H1 (cell line): Measurements from ENCODE around the gene PGD. TPM values are rescaled to one million over a fixed set of nuclear protein-coding genes. Genes with fewer than 3 reads are reported as not detected.

Experiments used
- CTCF ChIA-PET: fragments of 300-600 bp; sonication (Branson Sonifier 250); formaldehyde crosslinking; loops from one replicate; lab custom pipeline; 2021; ENCODE audit not compliant: partially characterized antibody; lab: Charles Lee
- POLR2A ChIA-PET: fragments of 300-600 bp; sonication (Branson Sonifier 250); formaldehyde crosslinking; loops from one replicate; lab custom pipeline; 2021; ENCODE audit warnings: inconsistent platforms; ENCODE audit not compliant: partially characterized antibody; lab: Charles Lee
- DNase-seq, 2 experiments: peaks; one replicate each; pipeline versions ENCODE4 v3.0.0 to v3.0.0-alpha.2; 2010 to 2022; ENCODE audit warnings: low spot score in 2 of 2, low read depth in 1 of 2, mixed read lengths in 1 of 2
- FAIRE-seq: peaks from 2 replicates; lab custom pipeline; 2011; peaks lifted over from hg19 to GRCh38; lab: Jason Lieb, UNC
- H2AFZ ChIP-seq: 2 replicates; pipeline ENCODE4 v1.8.1; 2012; ENCODE audit warnings: low read length, inconsistent platforms
- H2AK5ac ChIP-seq: 2 replicates; pipeline ENCODE4 v1.6.1; 2013; ENCODE audit warnings: low read depth, low read length
- H2BK120ac ChIP-seq: replicated peaks from 2 replicates; pipeline ENCODE3; 2013; ENCODE audit warnings: low read depth, low read length, inconsistent platforms
- H2BK12ac ChIP-seq: 2 replicates; pipeline ENCODE4 v1.6.1; 2013; ENCODE audit warnings: low read depth, low read length
- H2BK15ac ChIP-seq: 2 replicates; pipeline ENCODE4 v1.6.1; 2013; ENCODE audit warnings: low read length
- H2BK20ac ChIP-seq: 2 replicates; pipeline ENCODE4 v1.6.1; 2013; ENCODE audit warnings: low read length
- H2BK5ac ChIP-seq: 2 replicates; pipeline ENCODE4 v1.6.1; 2013; ENCODE audit warnings: low read depth, low read length
- H3K14ac ChIP-seq: 2 replicates; pipeline ENCODE4 v1.6.1; 2013; ENCODE audit warnings: inconsistent platforms; ENCODE audit not compliant: insufficient read length
- H3K18ac ChIP-seq: 2 replicates; pipeline ENCODE4 v1.6.1; 2013; ENCODE audit warnings: low read length; ENCODE audit errors: extremely low read depth
- H3K23ac ChIP-seq: 2 replicates; pipeline ENCODE4 v1.6.1; 2013; ENCODE audit warnings: inconsistent platforms; ENCODE audit not compliant: insufficient read length
- H3K23me2 ChIP-seq: 2 replicates; pipeline ENCODE4 v1.6.1; 2013; ENCODE audit warnings: low read depth, low read length
- H3K27ac ChIP-seq: 2 replicates; pipeline ENCODE4 v1.6.1; 2011; ENCODE audit warnings: low read depth, low read length, inconsistent platforms
- H3K27me3 ChIP-seq, 4 experiments: replicated peaks in 1 of 4; 1 replicate in 1 of 4; 2 replicates in 3 of 4; pipeline versions ENCODE4 v1.6.1 to v1.8.1; 2011 to 2013; ENCODE audit warnings: low read length in 3 of 4, mild to moderate bottlenecking in 3 of 4, inconsistent platforms in 2 of 4, mixed read lengths in 2 of 4, moderate library complexity in 1 of 4; ENCODE audit not compliant: control insufficient read depth in 3 of 4, insufficient read depth in 3 of 4; ENCODE audit errors: extremely low read depth in 1 of 4
- H3K36me3 ChIP-seq, 4 experiments: 2 replicates each; pipeline versions ENCODE4 v1.6.1 to v1.8.1; 2011 to 2013; ENCODE audit warnings: mild to moderate bottlenecking in 4 of 4, low read length in 3 of 4, moderate library complexity in 2 of 4, control low read depth in 1 of 4, inconsistent platforms in 1 of 4; ENCODE audit not compliant: insufficient read depth in 4 of 4, control insufficient read depth in 2 of 4
- H3K4ac ChIP-seq: replicated peaks from 2 replicates; pipeline ENCODE3; 2013; ENCODE audit warnings: low read length, low read depth, mixed read lengths, inconsistent platforms; ENCODE audit not compliant: insufficient read length
- H3K4me1 ChIP-seq, 4 experiments: replicated peaks in 1 of 4; 1 replicate in 1 of 4; 2 replicates in 3 of 4; pipeline versions ENCODE4 v1.6.1 to v1.8.1; 2011 to 2013; ENCODE audit warnings: low read length in 3 of 4, inconsistent platforms in 2 of 4, mixed read lengths in 1 of 4; ENCODE audit not compliant: insufficient read depth in 4 of 4, control insufficient read depth in 3 of 4
- H3K4me2 ChIP-seq, 2 experiments: 2 replicates each; pipeline versions ENCODE4 v1.6.1 to v1.8.1; 2011 to 2013; ENCODE audit warnings: low read depth in 2 of 2, low read length in 2 of 2, control low read depth in 1 of 2, inconsistent platforms in 1 of 2, mild to moderate bottlenecking in 1 of 2; ENCODE audit not compliant: insufficient read depth in 1 of 2
- H3K4me3 ChIP-seq, 4 experiments: fragments of 200-600, 300-600 bp in 1 of 4; sonication (generic), shearing (Covaris generic), sonication (Bioruptor Twin) in 1 of 4; 2 replicates each; pipeline versions ENCODE4 v1.5.1 to v1.8.1; 2011 to 2016; ENCODE audit warnings: low read length in 4 of 4, low read depth in 3 of 4, control low read depth in 2 of 4, inconsistent platforms in 2 of 4, mild to moderate bottlenecking in 2 of 4, mixed read lengths in 1 of 4, moderate library complexity in 1 of 4; ENCODE audit not compliant: insufficient read depth in 2 of 4; ENCODE audit errors: extremely low read depth in 1 of 4
- H3K56ac ChIP-seq: replicated peaks from 2 replicates; pipeline ENCODE3; 2013; ENCODE audit warnings: low read depth, mild to moderate bottlenecking, mixed read lengths, low read length, inconsistent platforms; ENCODE audit not compliant: insufficient read length
- H3K79me1 ChIP-seq: 2 replicates; pipeline ENCODE4 v1.6.1; 2013; ENCODE audit warnings: low read depth, low read length, control low read depth
- H3K79me2 ChIP-seq, 2 experiments: 2 replicates each; pipeline versions ENCODE4 v1.6.1 to v1.8.1; 2012 to 2013; ENCODE audit warnings: low read length in 2 of 2, mild to moderate bottlenecking in 2 of 2, inconsistent platforms in 1 of 2; ENCODE audit not compliant: insufficient read depth in 2 of 2, control insufficient read depth in 1 of 2
- H3K9ac ChIP-seq, 4 experiments: replicated peaks in 1 of 4; 1 replicate in 1 of 4; 2 replicates in 3 of 4; pipeline versions ENCODE4 v1.6.1 to v1.8.1; 2011 to 2013; ENCODE audit warnings: low read depth in 3 of 4, low read length in 3 of 4, control low read depth in 2 of 4, mild to moderate bottlenecking in 2 of 4, moderate library complexity in 2 of 4, inconsistent platforms in 1 of 4; ENCODE audit errors: extremely low read depth in 1 of 4
- H3K9me3 ChIP-seq, 2 experiments: 2 replicates each; pipeline versions ENCODE4 v1.6.1 to v1.8.1; 2012 to 2013; ENCODE audit warnings: mild to moderate bottlenecking in 2 of 2, moderate library complexity in 2 of 2, control low read depth in 1 of 2, inconsistent platforms in 1 of 2, low read depth in 1 of 2, low read length in 1 of 2, mixed read lengths in 1 of 2; ENCODE audit not compliant: insufficient read depth in 2 of 2
- H4K20me1 ChIP-seq, 2 experiments: replicated peaks in 1 of 2; 2 replicates each; pipeline versions ENCODE3 to v1.8.1; 2011 to 2013; ENCODE audit warnings: inconsistent platforms in 2 of 2, low read length in 2 of 2, mild to moderate bottlenecking in 1 of 2; ENCODE audit not compliant: insufficient read depth in 2 of 2, control insufficient read depth in 1 of 2
- H4K5ac ChIP-seq: 2 replicates; pipeline ENCODE4 v1.6.1; 2013; ENCODE audit warnings: low read length, low read depth, mixed read lengths, inconsistent platforms; ENCODE audit not compliant: insufficient read length
- H4K8ac ChIP-seq: 2 replicates; pipeline ENCODE4 v1.8.0; 2013; ENCODE audit warnings: mild to moderate bottlenecking, moderate library complexity, low read length, inconsistent platforms; ENCODE audit not compliant: insufficient read depth; ENCODE audit errors: extremely low read depth
- H4K91ac ChIP-seq: replicated peaks from 2 replicates; pipeline ENCODE3; 2013; ENCODE audit warnings: low read length, mixed read lengths, inconsistent platforms; ENCODE audit not compliant: insufficient read length
- ATF2 ChIP-seq: IDR thresholded peaks from 2 replicates; pipeline ENCODE4 v1.6.1; 2012; ENCODE audit warnings: low read length, inconsistent platforms
- FOSL1 ChIP-seq: IDR thresholded peaks from 2 replicates; pipeline ENCODE4 v1.6.1; 2011; ENCODE audit warnings: mild to moderate bottlenecking, low read depth, low read length, moderate library complexity; ENCODE audit not compliant: insufficient read depth
- HDAC6 ChIP-seq: IDR thresholded peaks from one replicate; pipeline ENCODE4 v1.7.1; 2012; ENCODE audit warnings: low read depth, mild to moderate bottlenecking, inconsistent platforms, low read length, moderate library complexity
- KDM1A ChIP-seq: fragments of 200-600, 300-600 bp; sonication (generic); IDR thresholded peaks from 2 replicates; pipeline ENCODE4 v1.7.1; 2016; ENCODE audit warnings: mild to moderate bottlenecking, low read length, borderline replicate concordance
- KDM4A ChIP-seq: IDR thresholded peaks from one replicate; pipeline ENCODE4 v1.7.1; 2012; ENCODE audit warnings: low read depth, mild to moderate bottlenecking, moderate library complexity, low read length, inconsistent platforms; ENCODE audit not compliant: severe bottlenecking
- KDM5A ChIP-seq: fragments of 200-600 bp; IDR thresholded peaks from 2 replicates; pipeline ENCODE4 v1.7.1; 2012; ENCODE audit warnings: mild to moderate bottlenecking, low read length, inconsistent platforms, mixed read lengths
- NANOG ChIP-seq: IDR thresholded peaks from 2 replicates; pipeline ENCODE4 v1.6.1; 2011; ENCODE audit warnings: low read length, low read depth, mild to moderate bottlenecking, inconsistent platforms; ENCODE audit not compliant: insufficient read depth, poor library complexity, severe bottlenecking
- POU5F1 ChIP-seq: IDR thresholded peaks from 2 replicates; pipeline ENCODE4 v1.6.1; 2011; ENCODE audit warnings: low read depth, mild to moderate bottlenecking, low read length, moderate library complexity
- TAF1 ChIP-seq: IDR thresholded peaks from 2 replicates; pipeline ENCODE4 v1.6.1; 2011; ENCODE audit warnings: mild to moderate bottlenecking, low read depth, low read length
- TBP ChIP-seq: IDR thresholded peaks from 2 replicates; pipeline ENCODE4 v1.6.1; 2011; ENCODE audit warnings: low read depth, low read length, improper control_type of control experiment
- TCF12 ChIP-seq: IDR thresholded peaks from 2 replicates; pipeline ENCODE4 v1.6.1; 2011; ENCODE audit warnings: low read depth, mild to moderate bottlenecking, low read length
- YY1 ChIP-seq: IDR thresholded peaks from 2 replicates; pipeline ENCODE4 v1.6.1; 2011; ENCODE audit warnings: low read depth, mild to moderate bottlenecking, low read length
- WGBS, 2 experiments: shearing (Covaris generic) in 1 of 2; methylation state at CpG; one replicate each; pipeline versions ENCODE4 v1.1.6 to v1.1.7; 2013 to 2015; ENCODE audit warnings: low lambda C conversion rate in 2 of 2, mixed read lengths in 2 of 2, inconsistent platforms in 1 of 2, low coverage in 1 of 2, missing lambda C conversion rate in 1 of 2; ENCODE audit not compliant: insufficient replicate concordance in 2 of 2, insufficient coverage in 1 of 2, insufficient read length in 1 of 2; ENCODE audit errors: extremely low coverage in 1 of 2, missing lambda C conversion rate in 1 of 2; 5-methylcytosine and 5-hydroxymethylcytosine counted together
- polyA plus RNA-seq, 7 experiments: library from polyadenylated mRNA; depleted of rRNA in 3 of 7; stranded (reverse) in 5 of 7; unstranded in 2 of 7; fragments of >200 nt in 5 of 7; fragments of 200-250 nt in 2 of 7; gene quantifications; 1 replicate in 5 of 7; 2 replicates in 1 of 7; 4 replicates in 1 of 7; pipeline versions ENCODE4 v1.2.1 to v1.2.3, GENCODE V29; 2011 to 2013; ENCODE audit warnings: missing spikeins in 2 of 7, mixed read lengths in 2 of 7
- total RNA-seq: library from RNA; stranded (reverse); fragmentation: NEBNext Ultra II Directional; extraction: Animal tissue kit (Norgen Biotek cat#: 25700); gene quantifications from 2 replicates; pipeline ENCODE4 v1.2.1, GENCODE V29; 2021

Gene PGD
- total and polyA plus RNA-seq, 2 of the 8 experiments (the other 6 are each of a cell fraction or from before 2014, with no cell fraction given): 191 to 331 TPM

GRCh38 chr1:10400013-10400412, 1.1 kb downstream of the PGD start:
- Histone ChIP-seq H3K79me1 (no peaks in the 10 kb centered on the region; the same call in 1 of the 2 replicates), H3K27me3 (no peaks in the 10 kb centered on the region), H2AFZ (no peak overlapping the region), H3K23ac (no peak overlapping the region), H4K91ac (no peak overlapping the region), H3K27ac (0 out of 2 replicates have a peak overlapping the region, but pooled peaks have one; percentile 90), H2AK5ac (no peak overlapping the region), H3K4ac (no peak overlapping the region), H4K8ac (no peak overlapping the region; the same call in 1 of the 2 replicates), H3K4me2 (peak overlapping the region; percentile 82 to 91), H3K56ac (peak overlapping the region; percentile 70), H2BK20ac (no peak overlapping the region), H2BK12ac (no peak overlapping the region), H3K23me2 (peaks cover 9% of the 10 kb centered on the region; the same call in 1 of the 2 replicates), H3K9ac (peak overlapping the region; percentile 55 to 91 (median 76); a peak in 6 of 7 replicates), H3K36me3 (peaks cover 13 to 41% (median 27%) of the 10 kb centered on the region in 4 experiments), H4K5ac (no peak overlapping the region), H2BK120ac (no peak overlapping the region), H3K9me3 (no peaks in the 10 kb centered on the region), H4K20me1 (peaks cover 3 to 6% of the 10 kb centered on the region in 2 experiments), H3K4me1 (peaks cover 0 to 7% (median 5%) of the 10 kb centered on the region in 4 experiments; a peak in 5 of 7 replicates), H3K4me3 (peak overlapping the region; percentile 84 to 99 (median 95)), H3K14ac (no peak overlapping the region), H3K18ac (0 out of 2 replicates have a peak overlapping the region, but pooled peaks have one; percentile 85), H2BK5ac (peak overlapping the region; percentile 12; the same call in 1 of the 2 replicates), H2BK15ac (no peak overlapping the region), H3K79me2 (peaks cover 10 to 26% of the 10 kb centered on the region in 2 experiments)
- FAIRE-seq: no peak
- 30% methylated on average over 8 of the region's 8 CpGs; no CpG with 5 or more reads in 1 of the 2 experiments for WGBS, 2 experiments
- CTCF ChIA-PET: interaction anchor here (0.6 to 2.8 kb wide), 6 partner anchors 12 to 353 kb away, joined by 3 to 22 read pairs (median 8); partner anchors contain the start of gene CENPS
- POLR2A ChIA-PET: interaction anchor here (0.8 to 6.5 kb wide), 15 partner anchors 9 to 679 kb away, joined by 3 to 72 read pairs (median 4); partner anchors contain the start of genes CENPS and KIF1B
- no peak for DNase-seq
- TF ChIP-seq TAF1: no peak
- TF ChIP-seq KDM4A: no peak
- TF ChIP-seq ATF2: no peak
- TF ChIP-seq POU5F1: no peak
- TF ChIP-seq TCF12: no peak
- no peak for TF ChIP-seq FOSL1
- TF ChIP-seq KDM1A: no peak
- TF ChIP-seq TBP: no peak
- TF ChIP-seq NANOG: no peak
- TF ChIP-seq YY1: no peak
- no peak for TF ChIP-seq HDAC6
- TF ChIP-seq KDM5A: no peak
